NCI-H1048 (cell line): Measurements from ENCODE around the gene PTPRR.
A peak's percentile ranks its signal among the peaks of the same experiment; 100 is the strongest.
"Not testable (repeated sequence)": the region's sequence is repeated elsewhere in the genome, so short reads cannot be mapped to it uniquely, and the experiment has no call there.

ENCODE experiments used
- DNase-seq: peaks from one replicate; lab custom pipeline; 2025; lab: John Stamatoyannopoulos, UW

The PTPRR gene

GRCh38 chr12:70744178-70744577, 176.4 kb downstream of the PTPRR start:
- no peak for DNase-seq

- DNase-seq, result no peak
Observed at GRCh38 chr12:70741256-70741655, 179.3 kb downstream of the PTPRR start.

- no peak for DNase-seq
Observed at GRCh38 chr12:70739756-70740155, 180.8 kb downstream of the PTPRR start.

- DNase-seq, result no peak
Observed at GRCh38 chr12:70736351-70737133, 184.0 kb downstream of the PTPRR start.

- not testable (repeated sequence) for DNase-seq
Observed at GRCh38 chr12:70735197-70735596, 185.3 kb downstream of the PTPRR start.

- DNase-seq, result peak; percentile 38
Observed at GRCh38 chr12:70733385-70733784, 187.2 kb downstream of the PTPRR start.

- no peak for DNase-seq
Observed at GRCh38 chr12:70732287-70732686, 188.3 kb downstream of the PTPRR start.

GRCh38 chr12:70730675-70731180, 189.8 kb downstream of the PTPRR start:
- DNase-seq, result no peak

- no peak for DNase-seq
Observed at GRCh38 chr12:70724444-70724843, 196.1 kb downstream of the PTPRR start.

- no peak for DNase-seq
Observed at GRCh38 chr12:70722584-70723343, 197.8 kb downstream of the PTPRR start.

GRCh38 chr12:70721656-70722357, 198.7 kb downstream of the PTPRR start:
- DNase-seq, result no peak

- DNase-seq, result no peak
Observed at GRCh38 chr12:70721216-70721615, 199.3 kb downstream of the PTPRR start.

GRCh38 chr12:70719672-70720420, 200.7 kb downstream of the PTPRR start:
- DNase-seq, result no peak

GRCh38 chr12:70719071-70719470, 201.5 kb downstream of the PTPRR start:
- no peak for DNase-seq

- no peak for DNase-seq
Observed at GRCh38 chr12:70711831-70712230, 208.7 kb downstream of the PTPRR start.

- no peak for DNase-seq
Observed at GRCh38 chr12:70709022-70709421, 211.5 kb downstream of the PTPRR start.

- no peak for DNase-seq
Observed at GRCh38 chr12:70706611-70707010, 213.9 kb downstream of the PTPRR start.

GRCh38 chr12:70698345-70698744, 222.2 kb downstream of the PTPRR start:
- no peak for DNase-seq

GRCh38 chr12:70695361-70696023, 225.0 kb downstream of the PTPRR start:
- no peak for DNase-seq

GRCh38 chr12:70692681-70693288, 227.8 kb downstream of the PTPRR start:
- DNase-seq, result no peak
